Transverse colon (tissue), 4 donors: Measurements from ENCODE around the gene CCT7. TPM values are rescaled to one million over a fixed set of nuclear protein-coding genes. Genes with fewer than 3 reads are reported as not detected.

ENCODE experiments used
- DNase-seq: peaks from one replicate; pipeline ENCODE4 v3.0.0-alpha.2; 2019
- H3K27ac ChIP-seq, 4 donors: fragments of 200-600 bp; sonication (generic); 2 replicates each; pipeline ENCODE4 v1.5.1; 2016 to 2018; ENCODE audit warnings: inconsistent platforms in 4 of 4
- H3K27me3 ChIP-seq: fragments of 200-600 bp; sonication (generic); 2 replicates; pipeline ENCODE4 v1.5.1; 2017; ENCODE audit warnings: inconsistent platforms
- H3K36me3 ChIP-seq, 4 donors: fragments of 200-600 bp; sonication (generic); 2 replicates each; pipeline ENCODE4 v1.5.1; 2017 to 2019; ENCODE audit warnings: inconsistent platforms in 4 of 4
- H3K4me1 ChIP-seq, 4 donors: fragments of 200-600 bp; sonication (generic); 2 replicates each; pipeline ENCODE4 v1.5.1; 2017 to 2020; ENCODE audit warnings: inconsistent platforms in 4 of 4
- H3K4me3 ChIP-seq, 4 donors: fragments of 200-600 bp; sonication (generic); 1 replicate in 1 of 4; 2 replicates in 3 of 4; pipeline versions ENCODE4 v1.5.1 to v1.6.1; 2017 to 2019; ENCODE audit warnings: inconsistent platforms in 4 of 4
- H3K9me3 ChIP-seq, 2 donors: fragments of 200-600 bp; sonication (generic); 2 replicates each; pipeline ENCODE4 v1.5.1; 2017 to 2019; ENCODE audit warnings: inconsistent platforms in 2 of 2
- CTCF ChIP-seq, 5 experiments: fragments of 200-600 bp in 3 of 5; fragments of 450-650 bp in 2 of 5; sonication (generic) in 3 of 5; IDR thresholded peaks; 1 replicate in 2 of 5; 2 replicates in 3 of 5; pipeline ENCODE4 v1.5.1; 2016 to 2017; ENCODE audit warnings: antibody characterized with exemption in 5 of 5, inconsistent platforms in 3 of 5, mild to moderate bottlenecking in 2 of 5, moderate library complexity in 1 of 5
- EP300 ChIP-seq: sonication (generic); formaldehyde crosslinking; IDR thresholded peaks from one replicate; pipeline ENCODE4 v1.6.1; 2017; ENCODE audit warnings: antibody characterized with exemption, low read depth
- POLR2A ChIP-seq: fragments of 450-650 bp; IDR thresholded peaks from one replicate; pipeline ENCODE4 v1.6.1; 2016; ENCODE audit warnings: antibody characterized with exemption, mild to moderate bottlenecking, moderate library complexity
- POLR2AphosphoS5 ChIP-seq, 3 donors: sonication (generic); formaldehyde crosslinking; IDR thresholded peaks; one replicate each; pipeline ENCODE4 v1.6.1; 2016; ENCODE audit warnings: antibody characterized with exemption in 3 of 3
- WGBS, 2 donors: methylation state at CpG; one replicate each; pipeline ENCODE4 v1.1.5; 2018; ENCODE audit warnings: low coverage in 1 of 2; 5-methylcytosine and 5-hydroxymethylcytosine counted together
- in situ Hi-C, 4 donors: fragments of 200-750 bp; cut with MboI; loops; one replicate each; pipeline versions ENCODE4 v1.15.0 to v1.15.1; 2017; ENCODE audit warnings: low sequenced_read_pairs in 3 of 4, low pct_ligation_motif_present in 1 of 4, low pct_unique_long_range_greater_than_20kb in 1 of 4
- intact Hi-C: fragments of 100-400 bp; cut with DNase I; formaldehyde crosslinking; loops from one replicate; pipeline ENCODE4 v1.15.1; 2023; ENCODE audit warnings: low total_unique reads
- total RNA-seq, 4 donors: library from RNA; depleted of rRNA; stranded (reverse); fragments of >200 nt; gene quantifications; one replicate each; pipeline ENCODE4 v1.1.0, GENCODE V29; 2016

The CCT7 gene
- total RNA-seq, 4 donors from 2014 or later, result 87.9 to 171 (median 116) TPM

GRCh38 chr2:73214120-73215035 is 19.7 kb upstream of the CCT7 start, which contains the start of gene SMYD5:
TSS of gene SMYD5 (plus strand) at chr2:73214245. CDS start at chr2:73214267, 22 bp downstream.
- Histone ChIP-seq H3K27me3 (no peaks in the 10 kb centered on the region), H3K27ac (peak within 1 kb of the TSS; percentile 68 to 78 (median 72)), H3K9me3 (no peaks in the 10 kb centered on the region), H3K36me3 (no peaks in the 10 kb centered on the region), H3K4me3 (peak within 1 kb of the TSS; percentile 84 to 97 (median 94)), H3K4me1 (peaks cover 0 to 30% (median 21%) of the 10 kb centered on the region in 4 donors)
- peak; percentile 50 for TF ChIP-seq POLR2A
- TF ChIP-seq CTCF (IDR thresholded peaks at IDR 0.05), result no peak
- TF ChIP-seq EP300, result no peak
- TF ChIP-seq POLR2AphosphoS5 (IDR thresholded peaks at IDR 0.05), result peak; percentile 47 to 76 (median 70)
- in situ Hi-C loops (no loop called here), intact Hi-C loops (no loop called here)
- DNase-seq, result peak; percentile 90
- WGBS, 2 donors, result 2 to 4% methylated on average over 11 to 45 of the region's 64 CpGs

- H3K27me3 ChIP-seq, result no peaks in the 10 kb centered on the region
- TF ChIP-seq CTCF (IDR thresholded peaks at IDR 0.05) (no peak), POLR2A (no peak), POLR2AphosphoS5 (IDR thresholded peaks at IDR 0.05) (no peak), EP300 (no peak)
- no peaks in the 10 kb centered on the region for H3K36me3 ChIP-seq
- DNase-seq, result no peak
- H3K4me1 ChIP-seq, result peaks cover 0 to 30% (median 21%) of the 10 kb centered on the region in 4 donors
- intact Hi-C loops (no loop called here), in situ Hi-C loops (no loop called here)
- H3K4me3 ChIP-seq, result peak overlapping the region in 1 of 4 donors; percentile 95
- no peaks in the 10 kb centered on the region for H3K9me3 ChIP-seq
- H3K27ac ChIP-seq, result peak overlapping the region in 1 of 4 donors; percentile 68
- WGBS, 2 donors, result 68 to 78% methylated on average over 4 of the region's 4 CpGs
Observed at GRCh38 chr2:73215254-73215653, 18.9 kb upstream of the CCT7 start.

- Histone ChIP-seq H3K4me1 (peaks cover 0 to 30% (median 19%) of the 10 kb centered on the region in 4 donors), H3K27me3 (no peaks in the 10 kb centered on the region), H3K4me3 (no peak overlapping the region), H3K9me3 (no peaks in the 10 kb centered on the region), H3K36me3 (peaks cover 0 to 7% (median 0%) of the 10 kb centered on the region in 4 donors), H3K27ac (no peak overlapping the region)
- WGBS, 2 donors, result 93 to 95% methylated on average over 5 of the region's 5 CpGs
- TF ChIP-seq CTCF (IDR thresholded peaks at IDR 0.05) (no peak), POLR2A (no peak), POLR2AphosphoS5 (IDR thresholded peaks at IDR 0.05) (no peak), EP300 (no peak)
- DNase-seq, result no peak
- in situ Hi-C loops (no loop called here), intact Hi-C loops (no loop called here)
Observed at GRCh38 chr2:73217160-73217559, 16.9 kb upstream of the CCT7 start.

GRCh38 chr2:73217826-73218225 is 16.3 kb upstream of the CCT7 start:
- intact Hi-C loops, result no loop called here
- H3K27ac ChIP-seq, result no peak overlapping the region
- DNase-seq, result no peak
- TF ChIP-seq CTCF (IDR thresholded peaks at IDR 0.05) (no peak), POLR2A (no peak), EP300 (no peak), POLR2AphosphoS5 (IDR thresholded peaks at IDR 0.05) (no peak)
- H3K9me3 ChIP-seq, result no peaks in the 10 kb centered on the region
- H3K4me1 ChIP-seq, result peaks cover 0 to 23% (median 16%) of the 10 kb centered on the region in 4 donors
- no peak overlapping the region for H3K4me3 ChIP-seq
- 89% methylated on average over 2 of the region's 2 CpGs; no CpG with 5 or more reads in 1 of the 2 donors for WGBS, 2 donors
- in situ Hi-C loops, result no loop called here
- no peaks in the 10 kb centered on the region for H3K27me3 ChIP-seq
- H3K36me3 ChIP-seq, result peaks cover 0 to 8% (median 0%) of the 10 kb centered on the region in 4 donors
